Hepatocyte (in vitro differentiated cells): ENCODE measurements around the gene MEDAG. TPM values are rescaled to one million over a fixed set of nuclear protein-coding genes. Genes with fewer than 3 reads are reported as not detected.

Experiments used
- DNase-seq: peaks from one replicate; pipeline ENCODE4 v3.0.0-alpha.2; 2016; ENCODE audit warnings: low spot score
- H2AFZ ChIP-seq: fragments of 200-600 bp; sonication (generic); 2 replicates; pipeline ENCODE4 v1.6.0; 2016; ENCODE audit warnings: antibody characterized with exemption, mild to moderate bottlenecking
- H3K27ac ChIP-seq: fragments of 200-600 bp; sonication (generic); 2 replicates; pipeline ENCODE4 v1.5.1; 2016; ENCODE audit warnings: mild to moderate bottlenecking
- H3K27me3 ChIP-seq: fragments of 200-600 bp; sonication (generic); 2 replicates; pipeline ENCODE4 v1.6.1; 2016
- H3K36me3 ChIP-seq: fragments of 200-600 bp; sonication (generic); replicated peaks from 2 replicates; pipeline ENCODE4 v1.5.1; 2016; ENCODE audit warnings: low read depth; ENCODE audit not compliant: insufficient read depth
- H3K4me1 ChIP-seq: fragments of 200-600 bp; sonication (generic); 2 replicates; pipeline ENCODE4 v1.5.1; 2016; ENCODE audit warnings: mild to moderate bottlenecking, moderate library complexity; ENCODE audit not compliant: insufficient read depth
- H3K4me2 ChIP-seq: fragments of 200-600 bp; sonication (generic); 2 replicates; pipeline ENCODE4 v1.6.0; 2016
- H3K4me3 ChIP-seq: fragments of 200-600 bp; sonication (generic); 2 replicates; pipeline ENCODE4 v1.5.1; 2016; ENCODE audit warnings: mild to moderate bottlenecking
- H3K79me2 ChIP-seq: fragments of 200-600 bp; sonication (generic); 2 replicates; pipeline ENCODE4 v1.6.0; 2017; ENCODE audit warnings: mild to moderate bottlenecking
- H3K9me2 ChIP-seq: fragments of 200-600 bp; sonication (generic); replicated peaks from 2 replicates; pipeline ENCODE4 v1.6.0; 2017; ENCODE audit warnings: mild to moderate bottlenecking; ENCODE audit not compliant: insufficient read depth
- H3K9me3 ChIP-seq: fragments of 200-600 bp; sonication (generic); 2 replicates; pipeline ENCODE4 v1.5.1; 2016; ENCODE audit warnings: low read depth, mild to moderate bottlenecking
- H4K20me1 ChIP-seq: fragments of 200-600 bp; sonication (generic); 2 replicates; pipeline ENCODE4 v1.6.0; 2016; ENCODE audit warnings: mild to moderate bottlenecking; ENCODE audit not compliant: insufficient read depth, poor library complexity, severe bottlenecking
- CTCF ChIP-seq: fragments of 200-600 bp; sonication (generic); IDR thresholded peaks from 2 replicates; pipeline ENCODE4 v1.5.1; 2016; ENCODE audit warnings: antibody characterized with exemption, mild to moderate bottlenecking; ENCODE audit not compliant: poor library complexity
- EZH2 ChIP-seq: fragments of 200-600 bp; sonication (generic); IDR thresholded peaks from 2 replicates; pipeline ENCODE4 v1.6.1; 2016; ENCODE audit warnings: antibody characterized with exemption, mild to moderate bottlenecking, borderline replicate concordance
- EZH2phosphoT487 ChIP-seq: fragments of 200-600 bp; sonication (generic); IDR thresholded peaks from one replicate; pipeline ENCODE4 v1.6.1; 2018; ENCODE audit warnings: antibody characterized with exemption, mild to moderate bottlenecking, low read depth, moderate library complexity; ENCODE audit not compliant: unreplicated experiment, severe bottlenecking
- WGBS: methylation state at CpG from one replicate; pipeline ENCODE4 v1.1.6; 2016; ENCODE audit warnings: low lambda C conversion rate; ENCODE audit errors: missing lambda C conversion rate; 5-methylcytosine and 5-hydroxymethylcytosine counted together
- polyA plus RNA-seq: library from polyadenylated mRNA; unstranded; fragments of >200 nt; fragmentation: Nextera tagmentation; extraction: Ambion mirVana; gene quantifications from 2 replicates; pipeline ENCODE4 v1.2.1, GENCODE V29; 2016
- total RNA-seq: library from RNA; depleted of rRNA; stranded (reverse); fragments of >200 nt; gene quantifications from 2 replicates; pipeline ENCODE4 v1.2.3, GENCODE V29; 2014

The MEDAG gene
- total and polyA plus RNA-seq, 2 experiments from 2014 or later: 0.03 to 0.28 TPM

DNA sequence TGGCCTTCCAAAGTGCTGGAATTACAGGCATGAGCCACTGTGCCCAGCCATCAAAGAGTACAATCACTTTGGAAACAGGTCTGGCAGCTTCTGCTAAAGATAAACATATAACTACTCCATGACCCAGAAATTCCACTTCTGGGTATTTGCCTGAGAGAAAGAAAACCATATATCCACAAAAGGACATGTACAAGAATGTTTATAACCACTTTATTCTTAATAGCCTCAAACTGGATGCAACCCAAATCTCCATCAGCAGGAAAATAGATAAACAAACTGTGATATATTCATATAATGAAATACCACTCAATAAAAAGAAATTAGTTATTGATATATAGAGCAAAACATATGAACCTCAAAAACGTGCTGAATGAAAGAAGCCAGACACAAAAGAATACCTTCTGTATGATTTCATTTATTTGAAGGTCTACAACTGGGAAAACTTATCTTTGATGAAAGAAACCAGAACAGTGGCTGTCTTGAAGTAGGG is 66.9 kb downstream of the MEDAG start:
- peak; percentile 56 for DNase-seq
- no peaks in the 10 kb centered on the region for H3K9me3 ChIP-seq
- H3K4me2 ChIP-seq: no peak overlapping the region
- H3K27me3 ChIP-seq: no peaks in the 10 kb centered on the region
- no peak overlapping the region for H3K4me3 ChIP-seq
- no peaks in the 10 kb centered on the region for H3K9me2 ChIP-seq
- 9% methylated on average over 1 of the region's 1 CpG for WGBS
- H3K27ac ChIP-seq: peak overlapping the region; percentile 57
- no peaks in the 10 kb centered on the region for H3K79me2 ChIP-seq
- H3K36me3 ChIP-seq: no peaks in the 10 kb centered on the region
- H3K4me1 ChIP-seq: peaks cover 13% of the 10 kb centered on the region
- H2AFZ ChIP-seq: no peak overlapping the region
- H4K20me1 ChIP-seq: no peaks in the 10 kb centered on the region
- TF ChIP-seq EZH2 (no peak), EZH2phosphoT487 (no peak), CTCF (no peak)

DNA sequence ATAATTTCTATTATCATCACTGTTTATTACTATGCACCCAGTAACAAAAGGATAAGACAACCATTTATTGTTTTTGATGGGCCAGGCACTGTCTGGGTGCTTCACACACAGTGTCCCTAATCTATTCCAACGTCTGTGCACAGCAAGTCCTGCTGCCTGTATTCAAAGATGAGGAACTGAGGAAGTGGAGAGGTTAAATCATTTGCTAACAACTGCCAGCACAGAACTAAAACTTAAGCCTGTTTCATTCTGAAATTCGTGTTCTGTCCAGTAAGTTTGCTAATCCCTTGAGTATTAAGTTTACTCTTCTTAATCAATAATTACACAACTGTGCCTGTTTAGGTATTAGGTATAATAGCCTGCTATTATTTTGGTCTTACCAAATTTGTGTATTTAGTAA is 68.3 kb downstream of the MEDAG start:
- no peak overlapping the region for H3K4me2 ChIP-seq
- WGBS: 23% methylated on average over 2 of the region's 2 CpGs
- no peaks in the 10 kb centered on the region for H3K27me3 ChIP-seq
- no peaks in the 10 kb centered on the region for H3K79me2 ChIP-seq
- no peak for DNase-seq
- no peak overlapping the region for H2AFZ ChIP-seq
- no peaks in the 10 kb centered on the region for H4K20me1 ChIP-seq
- no peak for TF ChIP-seq CTCF
- no peak for TF ChIP-seq EZH2phosphoT487
- TF ChIP-seq EZH2: no peak
- H3K9me3 ChIP-seq: no peaks in the 10 kb centered on the region
- H3K9me2 ChIP-seq: no peaks in the 10 kb centered on the region
- H3K36me3 ChIP-seq: no peaks in the 10 kb centered on the region
- no peak overlapping the region for H3K4me3 ChIP-seq
- H3K4me1 ChIP-seq: peaks cover 15% of the 10 kb centered on the region
- H3K27ac ChIP-seq: no peak overlapping the region

Other genes with a start within 250 kb of the MEDAG start
- gene ALOX5AP, start 170.7 kb upstream of the MEDAG start, total RNA-seq: 3.3 and 7.5 TPM in 2 replicates
- 10.1 and 17.2 TPM in 2 replicates for gene ALOX5AP, start 170.7 kb upstream of the MEDAG start, polyA plus RNA-seq
- 0.36 and 0.57 TPM in 2 replicates for gene TEX26, start 26.4 kb downstream of the MEDAG start, total RNA-seq
- gene TEX26, start 26.4 kb downstream of the MEDAG start, polyA plus RNA-seq: 1.0 and 1.1 TPM in 2 replicates